ENCODE data around the gene EMC10. TPM values are rescaled to one million over a fixed set of nuclear protein-coding genes. Genes with fewer than 3 reads are reported as not detected.

The EMC10 gene
- total RNA-seq, 1 experiment from 2014 or later = 200 TPM

GRCh38 chr19:50517704-50518075 is 41.4 kb downstream of the EMC10 start:
- Mint-ChIP-seq H3K27me3 (ENCODE audit: unreplicated experiment) (peaks cover 41% of the 10 kb centered on the region), H3K36me3 (ENCODE audit: insufficient read depth, unreplicated experiment) (peaks cover 24% of the 10 kb centered on the region), H3K27ac (ENCODE audit: unreplicated experiment) (no peak overlapping the region), H3K4me3 (ENCODE audit: low read depth, unreplicated experiment) (no peak overlapping the region), H3K9me3 (ENCODE audit: low read depth, unreplicated experiment) (no peaks in the 10 kb centered on the region), H3K4me1 (ENCODE audit: low read depth, unreplicated experiment) (no peaks in the 10 kb centered on the region)
- CTCF ChIA-PET = no interaction called here
- no TSS peak for BruUV-seq (replicated peaks)
- TF ChIP-seq, protein P1, sequence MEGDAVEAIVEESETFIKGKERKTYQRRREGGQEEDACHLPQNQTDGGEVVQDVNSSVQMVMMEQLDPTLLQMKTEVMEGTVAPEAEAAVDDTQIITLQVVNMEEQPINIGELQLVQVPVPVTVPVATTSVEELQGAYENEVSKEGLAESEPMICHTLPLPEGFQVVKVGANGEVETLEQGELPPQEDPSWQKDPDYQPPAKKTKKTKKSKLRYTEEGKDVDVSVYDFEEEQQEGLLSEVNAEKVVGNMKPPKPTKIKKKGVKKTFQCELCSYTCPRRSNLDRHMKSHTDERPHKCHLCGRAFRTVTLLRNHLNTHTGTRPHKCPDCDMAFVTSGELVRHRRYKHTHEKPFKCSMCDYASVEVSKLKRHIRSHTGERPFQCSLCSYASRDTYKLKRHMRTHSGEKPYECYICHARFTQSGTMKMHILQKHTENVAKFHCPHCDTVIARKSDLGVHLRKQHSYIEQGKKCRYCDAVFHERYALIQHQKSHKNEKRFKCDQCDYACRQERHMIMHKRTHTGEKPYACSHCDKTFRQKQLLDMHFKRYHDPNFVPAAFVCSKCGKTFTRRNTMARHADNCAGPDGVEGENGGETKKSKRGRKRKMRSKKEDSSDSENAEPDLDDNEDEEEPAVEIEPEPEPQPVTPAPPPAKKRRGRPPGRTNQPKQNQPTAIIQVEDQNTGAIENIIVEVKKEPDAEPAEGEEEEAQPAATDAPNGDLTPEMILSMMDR (IDR thresholded peaks at IDR 0.05; ENCODE audit: unreplicated experiment) = no peak
- intact Hi-C loops (cut with micrococcal nuclease; ENCODE audit: unreplicated experiment) = no loop called here
- no peak for DNase-seq

GRCh38 chr19:50518091-50519005 is 42.0 kb downstream of the EMC10 start:
- peaks cover 18% of the 10 kb centered on the region for H3K36me3 Mint-ChIP-seq (ENCODE audit: insufficient read depth, unreplicated experiment)

GRCh38 chr19:50519006-50519575 is 42.8 kb downstream of the EMC10 start:
- H3K4me1 Mint-ChIP-seq (ENCODE audit: low read depth, unreplicated experiment) = no peaks in the 10 kb centered on the region
- H3K27ac Mint-ChIP-seq (ENCODE audit: unreplicated experiment) = no peak overlapping the region
- CTCF ChIA-PET = interaction anchor here (1.4 kb wide), 1 partner anchor 19 kb away, joined by 4 read pairs; no protein-coding TSS in a partner anchor
- intact Hi-C loops (cut with micrococcal nuclease; ENCODE audit: unreplicated experiment) = no loop called here
- H3K9me3 Mint-ChIP-seq (ENCODE audit: low read depth, unreplicated experiment) = no peaks in the 10 kb centered on the region
- peaks cover 12% of the 10 kb centered on the region for H3K36me3 Mint-ChIP-seq (ENCODE audit: insufficient read depth, unreplicated experiment)
- no TSS peak for BruUV-seq (replicated peaks)
- H3K27me3 Mint-ChIP-seq (ENCODE audit: unreplicated experiment) = peaks cover 27% of the 10 kb centered on the region
- TF ChIP-seq, protein P1 (IDR thresholded peaks at IDR 0.05; ENCODE audit: unreplicated experiment) = no peak
- H3K4me3 Mint-ChIP-seq (ENCODE audit: low read depth, unreplicated experiment) = no peak overlapping the region
- no peak for DNase-seq

More at GRCh38 chr19:50518091-50519005, 42.0 kb downstream of the EMC10 start:
- no peak overlapping the region for H3K4me3 Mint-ChIP-seq (ENCODE audit: low read depth, unreplicated experiment)
- H3K27me3 Mint-ChIP-seq (ENCODE audit: unreplicated experiment) = peaks cover 35% of the 10 kb centered on the region
- DNase-seq = no peak
- CTCF ChIA-PET = interaction anchor here (1.4 kb wide), 1 partner anchor 20 kb away, joined by 4 read pairs; no protein-coding TSS in a partner anchor
- no TSS peak for BruUV-seq (replicated peaks)
- intact Hi-C loops (cut with micrococcal nuclease; ENCODE audit: unreplicated experiment) = no loop called here
- TF ChIP-seq, protein P1 (IDR thresholded peaks at IDR 0.05; ENCODE audit: unreplicated experiment) = no peak
- H3K9me3 Mint-ChIP-seq (ENCODE audit: low read depth, unreplicated experiment) = no peaks in the 10 kb centered on the region
- H3K27ac Mint-ChIP-seq (ENCODE audit: unreplicated experiment) = no peak overlapping the region
- H3K4me1 Mint-ChIP-seq (ENCODE audit: low read depth, unreplicated experiment) = no peaks in the 10 kb centered on the region

DNA sequence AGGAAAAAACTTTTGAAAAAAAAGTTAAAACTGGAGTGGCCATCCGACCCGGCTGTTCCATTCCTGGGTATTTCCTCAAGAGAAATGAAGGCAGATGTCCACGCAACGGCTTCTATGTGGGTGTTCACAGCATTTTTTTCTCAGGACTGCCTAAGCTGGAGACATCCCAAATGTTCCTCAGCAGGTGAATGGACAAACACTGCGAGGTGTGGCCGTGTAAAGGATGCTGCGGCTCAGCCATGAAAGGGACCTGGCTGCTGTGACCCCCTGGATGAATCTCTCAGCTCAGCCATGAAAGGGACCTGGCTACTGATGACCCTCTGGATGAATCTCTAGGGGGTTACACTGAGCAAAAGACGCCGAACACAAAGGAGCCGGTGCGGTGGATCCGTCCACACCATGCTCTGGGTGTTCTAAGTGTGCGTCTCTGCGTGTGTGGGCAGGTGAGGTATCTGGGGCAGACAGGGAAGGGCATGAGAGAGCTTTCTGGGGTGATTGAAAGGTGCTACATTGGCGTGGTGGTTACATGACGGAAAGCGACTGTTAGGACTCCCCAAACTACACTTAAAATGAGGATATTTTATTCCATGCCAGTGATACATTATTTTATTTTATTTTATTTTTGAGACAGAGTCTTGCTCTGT is 44.6 kb downstream of the EMC10 start:
- H3K27ac Mint-ChIP-seq (ENCODE audit: unreplicated experiment) = no peak overlapping the region

More for the DNA sequence above, 44.6 kb downstream of the EMC10 start:
- no TSS peak for BruUV-seq (replicated peaks)
- peaks cover 2% of the 10 kb centered on the region for H3K36me3 Mint-ChIP-seq (ENCODE audit: insufficient read depth, unreplicated experiment)
- H3K4me3 Mint-ChIP-seq (ENCODE audit: low read depth, unreplicated experiment) = no peak overlapping the region
- CTCF ChIA-PET = interaction anchor here (0.6 to 1.7 kb wide), 2 partner anchors 17 to 493 kb away, joined by 3 read pairs; no protein-coding TSS in a partner anchor
- H3K27me3 Mint-ChIP-seq (ENCODE audit: unreplicated experiment) = peaks cover 15% of the 10 kb centered on the region
- TF ChIP-seq, protein P1 (IDR thresholded peaks at IDR 0.05; ENCODE audit: unreplicated experiment) = no peak
- no peak for DNase-seq
- H3K9me3 Mint-ChIP-seq (ENCODE audit: low read depth, unreplicated experiment) = no peaks in the 10 kb centered on the region
- intact Hi-C loops (cut with micrococcal nuclease; ENCODE audit: unreplicated experiment) = no loop called here
- no peaks in the 10 kb centered on the region for H3K4me1 Mint-ChIP-seq (ENCODE audit: low read depth, unreplicated experiment)
